WERI-Rb-1 (cell line): ENCODE measurements around the gene CXADR.

Source experiments
- DNase-seq: peaks from one replicate; pipeline ENCODE4 v3.0.0-alpha.2; 2020
- H3K27ac ChIP-seq: fragments of 250-450 bp; sonication (Bioruptor Pico); 2 replicates; pipeline ENCODE4 v1.5.1; 2020; ENCODE audit warnings: mild to moderate bottlenecking, moderate library complexity
- H3K27me3 ChIP-seq: fragments of 250-450 bp; sonication (Bioruptor Pico); 2 replicates; pipeline ENCODE4 v1.5.1; 2021; ENCODE audit warnings: mild to moderate bottlenecking, low read depth, moderate library complexity; ENCODE audit not compliant: insufficient read depth, severe bottlenecking
- H3K36me3 ChIP-seq: fragments of 250-450 bp; sonication (Bioruptor Pico); 2 replicates; pipeline ENCODE4 v1.5.1; 2020; ENCODE audit warnings: mild to moderate bottlenecking, moderate library complexity
- H3K4me3 ChIP-seq: 2 replicates; pipeline ENCODE4 v1.5.1; 2011; ENCODE audit warnings: low read depth, mild to moderate bottlenecking, control low read depth, low read length
- H3K9me3 ChIP-seq: fragments of 250-450 bp; sonication (Bioruptor Pico); 2 replicates; pipeline ENCODE4 v1.5.1; 2021; ENCODE audit warnings: mild to moderate bottlenecking, moderate library complexity; ENCODE audit not compliant: severe bottlenecking
- CTCF ChIP-seq: IDR thresholded peaks from 2 replicates; pipeline ENCODE4 v1.5.1; 2011; ENCODE audit warnings: low read depth, mild to moderate bottlenecking, control low read depth, inconsistent platforms, low read length

CXADR gene

DNA sequence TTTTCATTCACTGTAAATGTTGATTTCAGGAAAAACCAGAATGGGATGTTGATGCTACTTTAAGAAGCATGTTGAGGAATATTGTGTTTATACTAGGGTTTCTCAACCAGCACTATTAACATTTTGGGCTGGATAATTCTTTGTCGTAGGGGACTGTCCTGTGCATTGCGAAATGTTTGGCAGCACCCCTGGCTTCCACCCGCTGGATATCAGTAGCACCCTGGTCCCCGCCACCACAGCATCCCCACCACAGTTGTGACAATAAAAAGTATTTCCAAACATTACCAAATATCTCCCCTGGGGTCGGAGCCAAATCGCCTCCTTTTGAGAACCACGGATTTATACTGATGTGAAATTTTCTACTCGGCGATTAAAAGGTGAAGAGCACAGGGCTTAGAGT, 57.9 kb downstream of the CXADR start:
- no peak overlapping the region for H3K27ac ChIP-seq
- H3K36me3 ChIP-seq = no peaks in the 10 kb centered on the region
- DNase-seq = no peak
- no peak overlapping the region for H3K4me3 ChIP-seq
- TF ChIP-seq CTCF = no peak
- no peaks in the 10 kb centered on the region for H3K9me3 ChIP-seq
- H3K27me3 ChIP-seq = no peaks in the 10 kb centered on the region

- Histone ChIP-seq H3K9me3 (no peaks in the 10 kb centered on the region), H3K27me3 (no peaks in the 10 kb centered on the region)
Measured at GRCh38 chr21:17572431-17572830, 59.6 kb downstream of the CXADR start.

DNA sequence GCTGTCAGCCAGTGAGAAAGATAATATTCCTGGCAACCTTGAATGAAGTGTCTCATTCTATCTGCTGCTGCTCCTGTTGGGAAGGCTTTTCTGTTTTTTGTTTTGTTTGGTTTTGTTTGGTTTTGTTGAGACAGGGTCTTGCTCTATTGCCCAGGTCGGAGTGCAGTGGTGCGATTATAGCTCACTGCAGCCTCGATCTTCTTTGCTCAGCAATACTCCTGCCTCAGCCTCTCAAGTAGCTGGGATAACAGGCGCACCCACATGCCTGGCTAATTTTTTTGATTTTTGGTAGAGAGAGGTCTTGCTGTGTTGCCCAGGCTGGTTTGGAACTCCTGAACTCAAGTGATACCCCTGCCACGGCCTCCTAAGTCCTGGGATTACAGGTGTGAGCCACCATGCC, 62.2 kb downstream of the CXADR start:
- no peak for DNase-seq
- Histone ChIP-seq H3K36me3 (no peaks in the 10 kb centered on the region), H3K27me3 (no peaks in the 10 kb centered on the region), H3K9me3 (no peaks in the 10 kb centered on the region), H3K27ac (no peak overlapping the region), H3K4me3 (no peak overlapping the region)
- no peak for TF ChIP-seq CTCF

More at GRCh38 chr21:17572431-17572830, 59.6 kb downstream of the CXADR start:
- Histone ChIP-seq H3K36me3 (no peaks in the 10 kb centered on the region), H3K27ac (no peak overlapping the region), H3K4me3 (no peak overlapping the region)
- no peak for DNase-seq
- no peak for TF ChIP-seq CTCF

DNA sequence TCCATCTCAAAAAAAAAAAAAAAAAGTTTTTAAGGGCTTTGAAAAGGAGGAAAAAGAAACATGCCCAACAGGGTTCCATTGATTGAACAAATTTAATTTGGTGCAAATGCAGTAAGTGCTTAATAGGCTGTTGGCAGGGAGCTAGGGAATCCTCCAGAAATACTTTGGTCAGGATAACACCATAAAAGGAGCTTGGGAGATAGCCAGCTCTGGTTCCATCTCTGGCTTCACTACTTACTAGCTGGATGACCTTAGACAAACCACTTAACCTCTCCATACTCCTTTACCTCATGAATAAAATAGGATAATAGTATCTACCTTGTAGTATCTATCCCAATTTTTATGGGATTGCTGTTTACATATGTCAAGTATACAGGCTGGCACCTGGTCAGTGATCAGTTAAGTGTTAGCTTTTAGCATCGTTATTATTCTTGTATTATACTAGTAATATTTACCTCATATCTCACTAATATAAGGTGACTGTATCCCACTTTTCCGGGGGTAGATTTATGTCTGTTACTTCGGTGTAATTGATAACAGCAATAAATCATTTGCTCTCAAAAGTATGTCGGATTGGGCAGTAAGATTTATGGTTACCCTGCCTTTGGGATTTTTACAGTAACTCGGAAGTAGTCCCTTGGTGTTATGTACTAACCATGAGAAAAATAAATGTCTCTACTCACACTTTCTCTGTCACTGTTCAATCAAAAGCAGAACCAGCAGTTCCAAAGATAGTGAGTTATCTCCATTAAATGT, 63.4 kb downstream of the CXADR start:
- Histone ChIP-seq H3K27me3 (no peaks in the 10 kb centered on the region), H3K4me3 (no peak overlapping the region), H3K27ac (no peak overlapping the region), H3K36me3 (no peaks in the 10 kb centered on the region), H3K9me3 (no peaks in the 10 kb centered on the region)
- no peak for DNase-seq
- TF ChIP-seq CTCF = no peak

DNA sequence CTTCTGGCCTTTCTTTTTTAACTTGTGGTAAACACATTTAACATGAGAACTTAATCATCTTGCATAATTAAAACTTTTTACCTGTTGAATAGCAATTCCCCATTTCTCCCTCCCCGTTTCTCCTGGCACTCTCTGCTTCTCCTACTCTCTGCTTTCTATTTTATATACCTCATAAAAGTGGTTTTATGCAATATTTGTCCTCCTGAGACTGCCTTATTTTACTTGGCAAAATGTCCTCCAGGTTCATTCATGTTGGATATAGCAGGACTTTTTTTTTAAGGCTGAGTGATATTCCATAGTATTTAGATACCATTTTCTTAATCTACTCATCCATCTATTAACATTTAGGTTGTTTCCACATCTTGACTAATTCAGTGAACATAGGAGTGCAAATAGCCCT, 64.9 kb downstream of the CXADR start:
- H3K27ac ChIP-seq = no peak overlapping the region
- H3K4me3 ChIP-seq = no peak overlapping the region
- H3K27me3 ChIP-seq = no peaks in the 10 kb centered on the region
- no peak for TF ChIP-seq CTCF
- H3K9me3 ChIP-seq = no peaks in the 10 kb centered on the region
- H3K36me3 ChIP-seq = no peaks in the 10 kb centered on the region
- DNase-seq = no peak

DNA sequence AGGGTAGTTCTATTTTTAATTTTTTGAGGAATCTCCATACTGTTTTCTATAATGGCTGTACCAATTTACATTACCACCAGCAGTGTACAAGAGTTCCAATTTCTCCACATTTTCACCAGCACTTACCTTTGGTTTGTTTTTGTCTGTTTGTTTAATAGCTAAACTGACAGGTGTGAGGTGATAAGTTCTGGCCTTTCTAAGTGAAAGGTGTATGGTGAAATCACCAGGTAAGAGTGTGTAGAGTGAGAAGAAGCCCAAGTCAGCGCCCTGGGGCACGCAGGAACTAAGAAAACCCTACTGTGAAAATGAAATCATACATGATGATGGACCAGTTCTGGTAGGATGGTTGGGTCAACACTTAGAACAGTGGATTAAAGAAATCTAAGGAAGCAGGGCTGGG, 65.3 kb downstream of the CXADR start:
- Histone ChIP-seq H3K4me3 (no peak overlapping the region), H3K27ac (no peak overlapping the region), H3K9me3 (no peaks in the 10 kb centered on the region), H3K36me3 (no peaks in the 10 kb centered on the region), H3K27me3 (no peaks in the 10 kb centered on the region)
- TF ChIP-seq CTCF = no peak
- DNase-seq = no peak
